GM19238 (cell line): ENCODE results near the gene KIF6.

Experiments
- DNase-seq: peaks from one replicate; pipeline ENCODE4 v3.0.0; 2011; ENCODE audit warnings: low spot score; ENCODE audit not compliant: insufficient read length

KIF6 gene

DNA sequence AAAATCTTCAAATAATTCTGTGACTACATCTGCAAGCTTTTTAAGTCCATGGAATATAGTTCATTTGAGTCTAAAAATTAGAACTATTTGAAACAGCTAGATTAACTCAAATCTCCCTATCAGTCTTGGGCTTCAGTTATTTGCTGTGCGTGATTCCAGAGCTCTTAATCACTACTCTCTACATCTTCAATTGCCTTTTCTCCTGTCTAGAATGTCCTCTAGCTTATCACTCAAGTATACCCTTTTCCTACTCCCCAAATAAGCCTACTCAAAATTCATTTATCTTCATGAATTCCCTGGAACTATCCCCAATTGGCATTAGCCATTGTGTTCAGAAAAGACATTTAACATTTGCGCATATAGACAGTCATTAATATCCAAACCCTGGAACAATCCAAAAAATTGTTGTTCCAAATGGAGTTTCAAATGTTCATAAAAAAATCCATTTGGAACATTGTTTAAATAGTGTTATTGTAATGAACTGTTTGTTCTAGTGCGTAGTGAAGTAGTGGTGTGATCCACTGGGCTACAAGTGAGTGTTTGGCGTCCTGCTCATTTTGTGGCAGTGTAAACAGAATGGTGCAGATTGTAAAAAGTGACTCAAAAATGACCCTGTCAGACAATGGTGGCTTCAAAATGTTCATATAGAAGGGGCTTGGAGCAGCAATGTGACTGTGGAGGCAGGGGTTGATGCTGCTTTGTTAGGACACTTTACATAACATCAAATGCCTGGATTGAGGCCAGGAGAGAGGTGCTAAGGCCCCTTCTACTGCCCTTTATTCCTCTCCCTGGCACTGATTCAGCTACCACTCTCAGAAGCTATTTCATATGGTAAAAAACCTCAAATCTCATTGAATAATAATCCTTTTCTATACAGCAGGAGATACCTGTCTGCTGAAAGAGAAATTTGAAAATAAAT, 122.3 kb downstream of the KIF6 start:
- DNase-seq = no peak

GRCh38 chr6:39599973-39600372, 125.2 kb downstream of the KIF6 start:
- DNase-seq = no peak

DNA sequence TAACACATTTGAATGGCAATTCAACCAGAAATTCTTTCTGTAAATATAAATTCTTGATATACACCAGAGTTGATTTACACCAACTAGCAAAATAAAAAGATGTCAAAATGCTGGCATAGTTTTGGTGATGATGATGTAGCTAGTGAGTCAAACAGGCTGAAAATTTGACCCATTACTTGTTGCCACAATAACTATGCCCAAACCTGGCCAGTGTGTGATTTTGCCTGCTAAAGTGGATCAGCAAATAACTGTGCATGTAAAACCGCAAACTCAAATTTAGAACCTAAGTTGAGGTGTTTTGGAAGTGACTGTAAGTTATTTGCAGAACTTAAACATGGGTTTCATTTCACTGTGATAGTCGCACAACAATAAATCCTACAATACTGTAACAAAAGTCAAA, 125.9 kb downstream of the KIF6 start:
- no peak for DNase-seq

DNA sequence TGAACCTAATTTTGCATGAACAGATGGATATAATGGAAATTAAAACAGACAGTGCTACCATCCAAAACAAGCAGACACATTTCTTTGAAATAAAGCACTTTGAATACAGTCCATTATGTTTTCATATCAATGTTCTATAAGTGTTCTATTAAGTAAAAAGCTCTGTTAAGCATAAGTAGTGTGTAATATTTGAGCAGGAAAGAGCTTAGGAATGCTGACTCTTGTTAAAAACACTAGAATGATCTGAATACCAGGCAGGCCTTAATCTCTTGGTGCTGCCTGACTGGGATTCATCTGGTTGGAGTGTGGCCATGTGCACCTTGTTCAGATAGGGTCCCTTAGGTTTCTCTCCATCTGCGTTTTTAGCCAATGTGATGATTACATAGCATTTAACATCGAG, 130.9 kb downstream of the KIF6 start:
- DNase-seq = no peak

DNA sequence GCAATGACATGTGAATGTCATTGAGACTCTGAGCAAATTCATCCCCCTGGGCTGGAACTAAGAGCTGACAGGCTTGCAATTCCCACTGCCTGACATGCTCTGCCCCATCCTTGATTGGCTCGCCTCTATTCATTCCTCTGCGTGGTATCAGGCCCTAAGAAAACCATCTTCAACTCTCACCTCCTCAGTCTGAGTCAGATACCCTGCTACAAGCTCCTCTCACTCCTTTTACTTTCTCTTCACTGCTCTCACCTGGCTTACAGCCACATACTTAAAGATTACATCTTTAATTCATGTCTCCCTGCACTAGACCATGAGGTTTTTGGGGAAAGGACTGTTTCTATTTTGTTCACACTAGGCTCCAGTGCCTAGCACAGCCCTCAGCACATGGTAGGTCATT, 131.6 kb downstream of the KIF6 start:
- DNase-seq = peak; percentile 9

DNA sequence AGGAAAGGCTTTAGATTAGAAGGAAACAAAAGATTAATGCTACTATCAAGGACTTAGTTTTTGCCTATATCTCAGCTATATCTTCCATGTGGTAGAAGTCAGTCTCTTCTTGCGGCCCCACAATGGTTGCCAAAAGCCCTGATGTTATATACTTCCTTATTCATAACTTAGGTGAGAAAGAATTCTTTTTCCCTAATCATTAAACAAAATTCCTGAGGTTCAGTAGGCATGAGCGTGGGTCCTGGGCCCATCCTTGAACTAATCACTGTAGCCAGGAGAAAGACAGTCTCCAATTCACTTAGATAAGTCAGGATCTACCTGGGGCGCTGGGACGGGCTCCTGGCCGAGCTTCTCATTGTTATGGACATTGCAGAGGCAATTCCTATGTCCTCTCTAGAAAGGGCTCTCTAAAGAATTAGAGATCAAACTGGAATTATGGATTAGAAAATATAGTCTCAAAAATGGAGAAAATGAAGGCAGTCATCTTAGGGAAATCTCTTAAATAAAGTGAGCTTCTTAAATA, 134.3 kb downstream of the KIF6 start:
- DNase-seq = no peak

- no peak for DNase-seq
Measured at GRCh38 chr6:39587080-39587479, 138.1 kb downstream of the KIF6 start.

GRCh38 chr6:39585641-39586040, 139.6 kb downstream of the KIF6 start:
- no peak for DNase-seq

DNA sequence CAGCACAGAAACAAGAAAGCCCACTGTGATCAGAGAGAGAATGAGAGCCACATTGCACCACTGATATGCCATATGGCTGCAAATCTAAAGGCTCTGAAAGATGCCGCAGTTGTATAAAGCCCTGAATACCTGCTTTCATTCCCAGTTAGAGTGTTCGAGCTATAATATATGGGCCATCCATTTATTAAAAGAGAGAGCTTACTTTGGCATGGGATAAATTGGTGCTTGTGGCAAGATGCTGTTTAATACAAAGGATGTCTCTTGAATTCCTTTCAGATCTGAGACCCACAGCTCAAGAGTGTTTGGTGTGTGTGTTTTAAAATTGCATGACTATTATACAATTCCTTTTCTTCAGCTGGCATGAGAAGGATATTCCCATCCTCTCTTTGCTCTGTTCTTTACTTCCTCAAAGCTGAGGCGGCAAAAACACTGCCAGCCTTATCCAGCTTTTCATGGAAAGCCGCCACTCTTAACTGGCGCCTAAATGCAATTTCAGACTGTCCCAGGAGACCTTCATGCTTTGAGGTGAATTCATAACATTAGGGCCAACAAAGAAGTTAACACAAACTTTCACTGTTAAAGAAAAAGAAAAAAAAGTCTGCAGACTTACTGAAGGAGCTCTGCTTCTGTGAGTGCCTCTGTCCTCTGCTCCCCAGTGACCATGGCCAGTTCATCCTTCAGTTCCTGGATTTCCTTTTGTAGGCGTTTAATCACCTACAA, 147.6 kb downstream of the KIF6 start:
- no peak for DNase-seq

GRCh38 chr6:39576556-39577303, 148.5 kb downstream of the KIF6 start:
- no peak for DNase-seq

DNA sequence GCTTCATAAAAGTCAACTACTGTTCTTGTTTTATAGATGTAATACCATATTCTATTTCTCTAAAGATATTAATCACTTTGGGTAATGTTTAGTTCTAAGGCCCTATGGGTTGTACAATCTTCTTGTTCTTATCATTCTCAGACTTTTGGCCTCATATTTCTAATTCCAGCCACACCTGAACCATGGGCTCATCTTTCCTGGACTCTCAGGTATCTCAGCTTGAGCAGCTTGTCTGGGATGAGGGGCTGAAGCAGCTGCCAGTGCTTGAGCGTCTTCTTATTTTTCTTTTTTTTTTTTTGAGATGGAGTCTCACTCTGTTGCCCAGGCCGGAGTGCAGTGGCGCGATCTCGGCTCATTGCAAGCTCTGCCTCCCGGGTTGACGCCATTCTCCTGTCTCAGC, 150.2 kb downstream of the KIF6 start:
- no peak for DNase-seq

DNA sequence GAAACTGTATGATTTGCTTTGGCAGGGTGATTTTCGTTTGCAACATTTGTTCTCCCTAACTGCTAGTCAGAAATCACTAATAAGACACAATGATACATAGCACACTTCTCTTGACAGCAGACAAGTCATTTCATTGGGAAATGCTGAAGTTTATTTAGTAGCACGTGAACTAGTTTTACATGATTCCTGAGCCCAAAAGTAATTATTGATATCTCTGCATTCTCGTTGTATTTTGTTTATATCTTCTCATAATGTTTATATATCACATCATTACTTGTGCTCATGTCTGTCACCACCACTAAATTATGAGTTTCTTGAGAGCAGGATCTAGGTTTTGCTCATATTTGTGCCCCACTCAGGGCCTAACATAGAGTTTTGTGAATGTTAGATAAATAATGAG, 151.7 kb downstream of the KIF6 start:
- DNase-seq = no peak

GRCh38 chr6:39572661-39573340, 152.4 kb downstream of the KIF6 start:
- DNase-seq = no peak

DNA sequence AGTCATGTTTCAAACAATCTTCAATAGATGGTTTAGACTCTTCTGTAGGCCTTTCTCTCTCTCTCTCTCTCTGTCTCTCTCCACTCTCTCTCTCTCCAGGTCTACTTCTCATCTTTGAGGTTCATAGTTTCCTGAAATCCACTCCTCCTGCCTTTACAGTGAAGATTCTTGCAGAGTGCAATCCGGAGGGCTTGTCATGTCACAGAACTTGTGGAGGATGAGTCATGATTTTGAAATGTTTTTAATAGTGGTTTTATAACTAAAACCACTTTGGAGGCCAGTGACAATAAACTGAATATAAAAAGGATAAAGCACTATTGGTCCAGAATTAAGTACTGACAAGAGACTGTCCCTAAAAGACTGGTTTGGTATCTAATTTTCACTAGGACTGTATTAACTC, 156.3 kb downstream of the KIF6 start:
- no peak for DNase-seq

DNA sequence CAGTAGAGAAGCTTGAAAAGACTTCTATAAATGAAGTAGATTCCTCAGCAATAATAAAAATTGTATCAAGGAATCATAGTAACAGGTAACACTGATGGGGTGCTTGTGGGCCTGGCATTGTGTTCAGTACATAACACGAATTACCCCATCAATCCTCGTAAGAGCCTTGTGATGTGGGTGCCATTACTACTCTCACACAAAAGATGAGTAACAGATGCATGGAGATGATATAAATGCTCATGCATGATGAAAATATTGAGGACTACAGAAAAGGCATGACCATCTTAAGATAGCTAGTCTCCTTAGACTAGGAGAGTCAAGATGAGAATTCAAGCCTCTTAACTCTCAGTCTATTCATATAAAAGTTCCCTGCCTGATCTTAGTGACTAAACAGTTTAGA, 158.1 kb downstream of the KIF6 start:
- no peak for DNase-seq

DNA sequence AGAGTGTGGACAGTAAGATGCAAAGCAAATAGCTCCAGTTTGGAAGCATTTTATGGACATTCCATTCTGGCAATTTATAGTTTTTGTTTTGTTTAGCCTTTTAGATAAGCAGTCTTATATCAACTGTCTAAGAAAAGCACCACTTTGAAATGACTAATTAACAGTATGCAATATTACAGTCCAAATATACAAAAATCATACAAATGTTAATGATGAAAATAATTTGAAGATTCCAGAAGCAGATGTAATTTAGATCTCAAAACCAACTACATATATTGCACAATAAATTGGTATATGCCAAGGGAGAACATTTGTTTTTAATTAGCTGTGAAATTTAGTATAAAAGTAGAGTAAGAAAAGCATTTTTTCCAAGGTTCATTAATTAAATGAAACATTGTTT, 158.8 kb downstream of the KIF6 start:
- DNase-seq = no peak

DNA sequence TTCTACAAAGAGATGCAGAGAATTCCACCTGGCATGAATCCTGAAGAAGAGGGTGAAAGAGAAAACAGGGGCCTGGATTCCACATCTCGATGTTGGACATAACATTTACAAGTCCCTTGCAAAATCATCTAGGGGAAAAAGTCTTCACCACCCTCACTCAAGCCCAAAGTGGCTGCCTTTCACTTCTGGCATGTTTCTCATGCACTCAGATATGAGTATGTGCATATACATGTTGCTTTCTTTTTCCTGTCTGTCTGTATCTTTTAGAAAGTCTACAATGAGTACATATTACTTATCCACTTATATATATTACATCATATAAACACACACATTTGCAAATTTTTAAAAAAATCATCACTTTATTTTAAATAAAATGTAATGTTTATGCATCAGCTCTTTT, 159.3 kb downstream of the KIF6 start:
- DNase-seq = no peak

- no peak for DNase-seq
Measured at GRCh38 chr6:39563566-39564311, 161.5 kb downstream of the KIF6 start.

DNA sequence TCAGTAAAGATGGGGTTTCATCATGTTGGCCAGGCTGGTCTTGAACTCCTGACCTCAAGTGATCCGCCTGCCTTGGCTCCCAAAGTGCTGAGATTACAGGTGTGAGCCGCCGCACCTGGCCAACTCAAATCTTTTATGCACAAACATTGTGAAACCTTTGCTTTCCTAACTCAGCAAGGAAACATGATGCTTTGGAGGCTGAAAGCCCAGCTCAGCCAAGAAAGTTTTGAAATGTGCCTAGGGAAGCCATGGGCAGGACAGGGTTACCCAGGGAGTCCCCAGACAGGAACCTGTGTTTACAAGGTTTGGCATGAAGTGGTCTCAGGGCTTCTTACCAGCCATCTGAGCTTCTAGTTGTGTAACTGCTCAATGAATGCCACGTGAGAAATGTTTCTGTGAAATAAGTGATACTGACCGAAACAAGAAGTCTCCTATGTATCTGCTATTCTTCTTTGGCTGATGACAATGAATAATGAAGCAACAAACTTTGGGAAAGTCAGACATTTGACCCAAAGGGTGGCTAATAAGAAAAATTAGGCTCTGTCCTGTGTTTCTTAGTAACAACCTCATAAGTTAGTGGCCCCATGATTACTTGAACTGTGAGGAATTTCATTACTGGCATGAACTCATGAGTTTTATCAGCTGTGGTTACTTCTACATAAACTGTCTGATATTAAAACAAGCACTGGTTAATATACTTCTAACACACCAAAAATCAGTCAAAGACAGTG, 163.5 kb downstream of the KIF6 start:
- no peak for DNase-seq

DNA sequence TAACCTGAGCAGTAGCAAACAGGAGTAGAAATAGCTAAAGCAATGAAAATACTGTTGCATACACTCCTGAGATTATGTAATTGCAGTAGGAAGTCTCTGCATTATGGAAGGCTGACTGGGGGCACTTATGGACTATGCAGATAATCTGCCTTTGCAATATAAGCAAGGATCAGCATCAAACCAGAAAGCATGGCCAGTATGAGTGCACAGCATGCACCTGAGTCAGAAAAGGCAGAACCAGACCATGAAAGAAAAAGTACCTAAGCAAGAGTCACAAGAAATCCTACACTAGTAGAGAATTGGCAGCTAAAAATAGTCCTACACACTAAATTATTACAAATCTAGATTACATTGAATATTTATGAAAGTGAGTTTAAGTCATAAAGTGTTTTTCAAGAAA, 164.3 kb downstream of the KIF6 start:
- no peak for DNase-seq
